A549 treated with dexamethasone at 1 μM for 4 hours (cell line): ENCODE results near the gene LPAR3. TPM values are rescaled to one million over a fixed set of nuclear protein-coding genes. Genes with fewer than 3 reads are reported as not detected.

Experiments used
- total RNA-seq: library from RNA; stranded (reverse); fragments of 200-300 nt; extraction: Qiagen RNA extraction; gene quantifications from 5 replicates; pipeline ENCODE4 v1.2.3, GENCODE V29; 2022

The LPAR3 gene, protein sequence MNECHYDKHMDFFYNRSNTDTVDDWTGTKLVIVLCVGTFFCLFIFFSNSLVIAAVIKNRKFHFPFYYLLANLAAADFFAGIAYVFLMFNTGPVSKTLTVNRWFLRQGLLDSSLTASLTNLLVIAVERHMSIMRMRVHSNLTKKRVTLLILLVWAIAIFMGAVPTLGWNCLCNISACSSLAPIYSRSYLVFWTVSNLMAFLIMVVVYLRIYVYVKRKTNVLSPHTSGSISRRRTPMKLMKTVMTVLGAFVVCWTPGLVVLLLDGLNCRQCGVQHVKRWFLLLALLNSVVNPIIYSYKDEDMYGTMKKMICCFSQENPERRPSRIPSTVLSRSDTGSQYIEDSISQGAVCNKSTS
- total RNA-seq = 0.33 to 0.51 TPM (median 0.39 TPM) in 5 replicates

DNA sequence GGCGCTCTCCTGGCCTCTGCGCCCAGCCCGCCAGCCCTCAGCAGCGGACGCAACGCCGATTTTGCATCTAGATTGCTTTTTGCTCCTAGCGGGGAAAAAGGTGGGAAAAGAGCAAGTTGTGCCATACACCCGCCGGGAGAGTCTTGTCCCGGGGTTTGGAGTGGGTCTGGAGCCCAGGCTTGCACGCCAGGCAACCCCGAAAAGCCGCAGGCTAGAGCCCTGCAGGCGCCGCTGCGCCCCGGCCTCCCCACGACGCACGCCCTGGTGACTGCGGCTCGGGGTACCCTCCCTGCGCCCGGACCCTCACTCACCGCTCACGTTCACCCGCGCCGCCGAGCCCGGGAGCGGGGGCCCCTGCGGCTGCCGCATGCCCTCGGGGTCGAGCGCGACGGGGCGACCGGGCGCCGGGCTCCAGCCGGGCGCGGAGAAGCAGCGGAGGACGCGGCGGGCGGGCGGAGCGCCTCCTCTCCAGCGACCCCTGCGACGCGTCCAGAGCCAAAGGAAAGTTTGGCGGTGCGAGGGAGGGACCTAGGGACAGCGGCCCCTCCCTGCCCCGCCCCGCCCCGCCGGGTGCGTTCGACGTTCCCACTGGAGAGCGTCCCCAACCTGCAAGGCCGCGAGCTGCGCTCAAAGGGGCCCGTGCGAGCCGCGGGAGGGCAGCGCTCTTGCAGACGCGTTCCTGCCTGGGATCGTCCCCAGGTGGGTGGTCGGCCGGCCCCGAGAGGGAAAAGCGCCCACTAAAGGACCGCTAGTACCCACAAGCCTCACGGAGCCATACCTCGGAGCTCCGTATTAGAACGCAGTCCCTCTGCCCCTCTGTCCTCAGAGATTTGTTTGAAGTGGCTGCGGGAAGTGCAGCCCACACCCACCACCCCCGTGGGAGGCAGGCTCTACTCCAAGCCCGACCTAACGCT is at the start of gene LPAR3:
Gene LPAR3, minus strand, starts transcription at position 502 of the 914 bp plus-strand sequence. CDS start 27,086 bp downstream, outside the sequence.

Other genes starting within 250 kb of the LPAR3 start
- gene SSX2IP, start 202.7 kb downstream of the LPAR3 start, total RNA-seq = 12.5 to 15.2 TPM (median 14.4 TPM) in 5 replicates
- gene MCOLN2, start 103.9 kb upstream of the LPAR3 start, total RNA-seq = 1.9 to 2.4 TPM (median 2.3 TPM) in 5 replicates
- 2.8 to 3.8 TPM (median 3.4 TPM) in 5 replicates for gene MCOLN3, start 155.3 kb upstream of the LPAR3 start, total RNA-seq